ENCODE measurements around the gene TNFAIP2.

Gene TNFAIP2

GRCh38 chr14:103178521-103178920 lies 55.3 kb downstream of the TNFAIP2 start:
- H4K20me1 ChIP-seq (ENCODE audit: insufficient read depth, low read length): no peaks in the 10 kb centered on the region
- H3K9me2 ChIP-seq (ENCODE audit: low read depth, low read length): no peaks in the 10 kb centered on the region
- H3K27ac ChIP-seq (ENCODE audit: low read depth, low read length, poor library complexity, severe bottlenecking): no peak overlapping the region
- H3K4me2 ChIP-seq (ENCODE audit: low read length): no peak overlapping the region
- H2AFZ ChIP-seq (ENCODE audit: low read length): no peak overlapping the region
- H3K4me3 ChIP-seq (ENCODE audit: low read depth, low read length, poor library complexity, severe bottlenecking): no peak overlapping the region
- no peaks in the 10 kb centered on the region for H3K4me1 ChIP-seq (ENCODE audit: insufficient read depth, low read length, severe bottlenecking)
- H3K9ac ChIP-seq (ENCODE audit: low read length): no peak overlapping the region
- no peaks in the 10 kb centered on the region for H3F3A ChIP-seq (ENCODE audit: insufficient read depth, low read length)
- no peaks in the 10 kb centered on the region for H3K79me2 ChIP-seq (ENCODE audit: insufficient read depth, low read length)
- H3K36me3 ChIP-seq (ENCODE audit: insufficient read depth, low read length): peaks cover 3% of the 10 kb centered on the region; the same call in 1 of the 2 replicates
- peaks cover 5% of the 10 kb centered on the region for H3K9me3 ChIP-seq (ENCODE audit: low read length)
- TF ChIP-seq EZH2 (IDR thresholded peaks at IDR 0.05; ENCODE audit: borderline replicate concordance, low read length): no peak
- TF ChIP-seq CTCF (IDR thresholded peaks at IDR 0.05; ENCODE audit: low read length): no peak
- H3K27me3 ChIP-seq (ENCODE audit: insufficient read depth, low read length): peaks cover 5% of the 10 kb centered on the region; the same call in 1 of the 2 replicates

GRCh38 chr14:103179094-103179493 lies 55.8 kb downstream of the TNFAIP2 start:
- Histone ChIP-seq H3K27ac (ENCODE audit: low read depth, low read length, poor library complexity, severe bottlenecking) (no peak overlapping the region), H3K4me2 (ENCODE audit: low read length) (no peak overlapping the region), H3K9me3 (ENCODE audit: low read length) (peaks cover 1% of the 10 kb centered on the region), H3K79me2 (ENCODE audit: insufficient read depth, low read length) (no peaks in the 10 kb centered on the region), H3K27me3 (ENCODE audit: insufficient read depth, low read length) (peaks cover 5% of the 10 kb centered on the region; the same call in 1 of the 2 replicates), H3K36me3 (ENCODE audit: insufficient read depth, low read length) (peaks cover under 1% of the 10 kb centered on the region; the same call in 1 of the 2 replicates), H3F3A (ENCODE audit: insufficient read depth, low read length) (no peaks in the 10 kb centered on the region), H3K4me3 (ENCODE audit: low read depth, low read length, poor library complexity, severe bottlenecking) (no peak overlapping the region), H3K4me1 (ENCODE audit: insufficient read depth, low read length, severe bottlenecking) (no peaks in the 10 kb centered on the region), H2AFZ (ENCODE audit: low read length) (no peak overlapping the region), H3K9me2 (ENCODE audit: low read depth, low read length) (no peaks in the 10 kb centered on the region), H4K20me1 (ENCODE audit: insufficient read depth, low read length) (no peaks in the 10 kb centered on the region), H3K9ac (ENCODE audit: low read length) (no peak overlapping the region)
- no peak for TF ChIP-seq CTCF (IDR thresholded peaks at IDR 0.05; ENCODE audit: low read length)
- no peak for TF ChIP-seq EZH2 (IDR thresholded peaks at IDR 0.05; ENCODE audit: borderline replicate concordance, low read length)

GRCh38 chr14:103180331-103180730 lies 57.1 kb downstream of the TNFAIP2 start:
- Histone ChIP-seq H3K9me2 (ENCODE audit: low read depth, low read length) (no peaks in the 10 kb centered on the region), H3F3A (ENCODE audit: insufficient read depth, low read length) (no peaks in the 10 kb centered on the region), H3K36me3 (ENCODE audit: insufficient read depth, low read length) (no peaks in the 10 kb centered on the region), H3K4me3 (ENCODE audit: low read depth, low read length, poor library complexity, severe bottlenecking) (no peak overlapping the region), H3K4me1 (ENCODE audit: insufficient read depth, low read length, severe bottlenecking) (no peaks in the 10 kb centered on the region), H3K27ac (ENCODE audit: low read depth, low read length, poor library complexity, severe bottlenecking) (no peak overlapping the region), H2AFZ (ENCODE audit: low read length) (no peak overlapping the region), H3K79me2 (ENCODE audit: insufficient read depth, low read length) (no peaks in the 10 kb centered on the region), H3K9me3 (ENCODE audit: low read length) (no peaks in the 10 kb centered on the region), H3K4me2 (ENCODE audit: low read length) (no peak overlapping the region), H4K20me1 (ENCODE audit: insufficient read depth, low read length) (no peaks in the 10 kb centered on the region), H3K9ac (ENCODE audit: low read length) (no peak overlapping the region), H3K27me3 (ENCODE audit: insufficient read depth, low read length) (peaks cover 5% of the 10 kb centered on the region; the same call in 1 of the 2 replicates)
- TF ChIP-seq CTCF (IDR thresholded peaks at IDR 0.05; ENCODE audit: low read length): no peak
- no peak for TF ChIP-seq EZH2 (IDR thresholded peaks at IDR 0.05; ENCODE audit: borderline replicate concordance, low read length)

Data from OCI-LY1 (cell line).